Measurements from ENCODE around the gene TMEM106C.

Gene TMEM106C

GRCh38 chr12:47977046-47977771 lies 13.8 kb downstream of the TMEM106C start:
- Histone ChIP-seq H3K27me3 (peaks cover 0 to 1% of the 10 kb centered on the region in 2 donors), H3K4me3 (no peak overlapping the region), H3K4me1 (no peaks in the 10 kb centered on the region), H3K36me3 (peaks cover 0 to 3% (median 0%) of the 10 kb centered on the region in 3 donors), H3K27ac (no peak overlapping the region), H3K9me3 (no peaks in the 10 kb centered on the region)
- no peak for TF ChIP-seq CTCF (IDR thresholded peaks at IDR 0.05)
- intact Hi-C loops (cut with DNase I; ENCODE audit: low total_unique reads): no loop called here
- no peak for DNase-seq

GRCh38 chr12:47977772-47978597 lies 14.6 kb downstream of the TMEM106C start:
- Histone ChIP-seq H3K4me3 (no peak overlapping the region), H3K9me3 (no peaks in the 10 kb centered on the region), H3K27me3 (peaks cover 0 to 8% of the 10 kb centered on the region in 2 donors), H3K27ac (no peak overlapping the region), H3K36me3 (no peaks in the 10 kb centered on the region), H3K4me1 (no peaks in the 10 kb centered on the region)
- intact Hi-C loops (cut with DNase I; ENCODE audit: low total_unique reads): no loop called here
- TF ChIP-seq CTCF (IDR thresholded peaks at IDR 0.05): no peak
- no peak for DNase-seq

DNA sequence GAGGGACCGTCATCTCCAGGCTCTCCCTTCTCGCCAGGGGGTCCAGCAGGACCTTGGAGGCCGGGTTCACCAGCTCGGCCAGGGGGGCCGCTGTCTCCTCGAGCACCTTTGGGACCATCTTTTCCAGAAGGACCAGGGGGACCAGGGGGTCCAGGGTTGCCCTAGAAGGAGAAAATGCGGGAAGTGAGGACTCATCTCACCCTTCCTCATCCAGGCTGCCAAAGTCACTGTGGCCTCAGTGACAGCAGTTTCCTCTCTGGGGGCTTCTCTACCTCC lies 15.1 kb downstream of the TMEM106C start:
- Histone ChIP-seq H3K9me3 (no peaks in the 10 kb centered on the region), H3K36me3 (no peaks in the 10 kb centered on the region), H3K27ac (no peak overlapping the region), H3K27me3 (peaks cover 0 to 12% of the 10 kb centered on the region in 2 donors), H3K4me3 (no peak overlapping the region), H3K4me1 (no peaks in the 10 kb centered on the region)
- TF ChIP-seq CTCF (IDR thresholded peaks at IDR 0.05): no peak
- intact Hi-C loops (cut with DNase I; ENCODE audit: low total_unique reads): no loop called here
- no peak for DNase-seq

- intact Hi-C loops (cut with DNase I; ENCODE audit: low total_unique reads): no loop called here
- Histone ChIP-seq H3K27me3 (peaks cover 0 to 13% of the 10 kb centered on the region in 2 donors), H3K4me3 (no peak overlapping the region), H3K9me3 (no peaks in the 10 kb centered on the region), H3K36me3 (no peaks in the 10 kb centered on the region), H3K27ac (no peak overlapping the region), H3K4me1 (no peaks in the 10 kb centered on the region)
- no peak for TF ChIP-seq CTCF (IDR thresholded peaks at IDR 0.05)
- DNase-seq: no peak
Measured at GRCh38 chr12:47979166-47979565, 15.8 kb downstream of the TMEM106C start.

DNA sequence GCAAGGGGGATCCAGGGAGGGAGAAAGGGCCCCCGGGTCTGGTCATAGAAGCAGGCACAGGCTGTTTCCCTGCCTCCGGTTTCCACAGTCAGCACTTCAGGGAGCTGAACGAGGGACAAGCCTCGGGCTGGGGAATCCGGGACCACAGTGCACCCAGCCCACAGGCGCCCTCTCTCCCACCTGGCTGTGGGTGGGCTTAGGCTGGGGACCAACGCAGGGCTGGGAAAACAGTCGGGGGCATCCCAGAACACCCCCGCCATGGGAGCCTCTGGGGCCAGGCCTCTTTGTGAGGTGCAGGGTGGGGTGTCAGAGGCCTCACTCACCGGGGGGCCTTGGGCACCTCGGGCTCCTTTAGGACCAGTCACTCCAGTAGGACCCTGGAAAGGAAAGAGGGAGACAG lies 16.3 kb downstream of the TMEM106C start:
- no peak for DNase-seq
- Histone ChIP-seq H3K4me3 (no peak overlapping the region), H3K36me3 (no peaks in the 10 kb centered on the region), H3K9me3 (no peaks in the 10 kb centered on the region), H3K27me3 (peaks cover 0 to 13% of the 10 kb centered on the region in 2 donors), H3K4me1 (no peaks in the 10 kb centered on the region), H3K27ac (no peak overlapping the region)
- TF ChIP-seq CTCF (IDR thresholded peaks at IDR 0.05): no peak
- intact Hi-C loops (cut with DNase I; ENCODE audit: low total_unique reads): no loop called here
